DOHH2 (cell line): Measurements from ENCODE around the gene MCF2L.

Experiments
- H3F3A ChIP-seq: fragments of 200-600 bp; sonication (generic), shearing (Covaris generic); 2 replicates; pipeline ENCODE4 v1.6.0; 2016; ENCODE audit warnings: antibody characterized with exemption, mild to moderate bottlenecking; ENCODE audit not compliant: control insufficient read depth, insufficient read depth
- H3K27ac ChIP-seq: fragments of 200-600 bp; sonication (generic); 2 replicates; pipeline ENCODE4 v1.5.1; 2014; ENCODE audit warnings: low read depth, mild to moderate bottlenecking, low read length, moderate library complexity
- H3K27me3 ChIP-seq: fragments of 200-600 bp; sonication (generic); 2 replicates; pipeline ENCODE4 v1.6.1; 2014; ENCODE audit warnings: mild to moderate bottlenecking, low read length, mixed read lengths; ENCODE audit not compliant: control insufficient read depth
- H3K36me3 ChIP-seq: fragments of 200-600 bp; sonication (generic); 2 replicates; pipeline ENCODE4 v1.6.1; 2014; ENCODE audit warnings: mild to moderate bottlenecking, low read length, moderate library complexity, mixed read lengths; ENCODE audit not compliant: control insufficient read depth
- H3K4me1 ChIP-seq: fragments of 200-600 bp; sonication (generic); 2 replicates; pipeline ENCODE4 v1.6.1; 2014; ENCODE audit warnings: mild to moderate bottlenecking, low read length, mixed read lengths; ENCODE audit not compliant: control insufficient read depth
- H3K4me2 ChIP-seq: fragments of 200-600 bp; sonication (generic); 2 replicates; pipeline ENCODE4 v1.6.0; 2014; ENCODE audit warnings: mild to moderate bottlenecking, low read length, moderate library complexity
- H3K4me3 ChIP-seq: fragments of 200-600 bp; sonication (generic); 2 replicates; pipeline ENCODE4 v1.5.1; 2014; ENCODE audit warnings: mild to moderate bottlenecking, low read length, mixed read lengths
- H3K79me2 ChIP-seq: fragments of 200-600 bp; sonication (generic); 2 replicates; pipeline ENCODE4 v1.6.1; 2014; ENCODE audit warnings: mild to moderate bottlenecking, low read length, mixed read lengths; ENCODE audit not compliant: control insufficient read depth
- H3K9me2 ChIP-seq: fragments of 200-600 bp; sonication (generic); replicated peaks from 2 replicates; pipeline ENCODE4 v1.6.1; 2014; ENCODE audit warnings: mild to moderate bottlenecking, low read length, mixed read lengths; ENCODE audit not compliant: control insufficient read depth
- H3K9me3 ChIP-seq: fragments of 200-600 bp; sonication (generic); 2 replicates; pipeline ENCODE4 v1.6.1; 2014; ENCODE audit warnings: antibody characterized with exemption, low read length, mixed read lengths; ENCODE audit not compliant: control insufficient read depth, insufficient read depth
- H4K20me1 ChIP-seq: fragments of 200-600 bp; sonication (generic); 2 replicates; pipeline ENCODE4 v1.6.0; 2014; ENCODE audit warnings: low read depth, mild to moderate bottlenecking, antibody characterized with exemption, low read length, moderate library complexity; ENCODE audit not compliant: control insufficient read depth, insufficient read depth
- CTCF ChIP-seq: fragments of 200-600 bp; sonication (generic); IDR thresholded peaks from one replicate; pipeline ENCODE4 v1.5.1; 2014; ENCODE audit warnings: antibody characterized with exemption, mild to moderate bottlenecking, low read depth, low read length; ENCODE audit not compliant: poor library complexity, severe bottlenecking
- EZH2phosphoT487 ChIP-seq: fragments of 200-600 bp; sonication (generic); IDR thresholded peaks from 2 replicates; pipeline ENCODE4 v1.6.1; 2017; ENCODE audit warnings: borderline replicate concordance, mild to moderate bottlenecking, antibody characterized with exemption, low read length, moderate library complexity, mixed read lengths

The MCF2L gene

GRCh38 chr13:112968910-112969691 is at the start of gene MCF2L:
TSS of gene MCF2L (plus strand) at chr13:112969214. CDS start at chr13:112969380, 166 bp downstream.
- Histone ChIP-seq H4K20me1 (no peaks in the 10 kb centered on the region), H3K4me1 (peaks cover 13% of the 10 kb centered on the region), H3K9me3 (no peaks in the 10 kb centered on the region), H3K4me2 (peak within 1 kb of the TSS; percentile 79), H3K9me2 (no peaks in the 10 kb centered on the region), H3K27ac (no peak within 1 kb of the TSS), H3K27me3 (peaks cover 23% of the 10 kb centered on the region), H3K36me3 (no peaks in the 10 kb centered on the region), H3K4me3 (peak within 1 kb of the TSS; percentile 76), H3F3A (no peaks in the 10 kb centered on the region), H3K79me2 (no peaks in the 10 kb centered on the region)
- TF ChIP-seq EZH2phosphoT487 (no peak; the same call in 1 of the 2 replicates), CTCF (peak; percentile 17)

- H3K9me2 ChIP-seq, result no peaks in the 10 kb centered on the region
- no peaks in the 10 kb centered on the region for H3K4me1 ChIP-seq
- H3K4me2 ChIP-seq, result no peak overlapping the region
- H3K4me3 ChIP-seq, result no peak overlapping the region
- H3F3A ChIP-seq, result no peaks in the 10 kb centered on the region
- TF ChIP-seq CTCF (no peak), EZH2phosphoT487 (no peak)
- H3K27ac ChIP-seq, result no peak overlapping the region
- H3K79me2 ChIP-seq, result no peaks in the 10 kb centered on the region
- peaks cover 4% of the 10 kb centered on the region; the same call in 1 of the 2 replicates for H3K27me3 ChIP-seq
- H3K9me3 ChIP-seq, result no peaks in the 10 kb centered on the region
- no peaks in the 10 kb centered on the region for H3K36me3 ChIP-seq
- no peaks in the 10 kb centered on the region for H4K20me1 ChIP-seq
Measured at GRCh38 chr13:112923962-112924361, 45.1 kb upstream of the MCF2L start.

- Histone ChIP-seq H3K27ac (no peak overlapping the region), H3K27me3 (peaks cover 4% of the 10 kb centered on the region; the same call in 1 of the 2 replicates), H3K79me2 (no peaks in the 10 kb centered on the region), H3K4me1 (no peaks in the 10 kb centered on the region), H3K4me2 (no peak overlapping the region), H3K9me2 (no peaks in the 10 kb centered on the region), H4K20me1 (no peaks in the 10 kb centered on the region), H3K36me3 (no peaks in the 10 kb centered on the region), H3K9me3 (no peaks in the 10 kb centered on the region), H3F3A (no peaks in the 10 kb centered on the region), H3K4me3 (no peak overlapping the region)
- TF ChIP-seq CTCF (no peak), EZH2phosphoT487 (no peak)
Measured at GRCh38 chr13:112924365-112924764, 44.6 kb upstream of the MCF2L start.
